ENCODE results near the gene PGC. TPM values are rescaled to one million over a fixed set of nuclear protein-coding genes. Genes with fewer than 3 reads are reported as not detected.

PGC gene
- total RNA-seq, 3 donors from 2014 or later: 3.2 TPM; not detected in 2

- no peaks in the 10 kb centered on the region for H3K27me3 ChIP-seq
- H3K4me3 ChIP-seq: no peak overlapping the region
- no peaks in the 10 kb centered on the region for H3K36me3 ChIP-seq
- peaks cover 16 to 45% of the 10 kb centered on the region in 2 donors for H3K4me1 ChIP-seq
- H3K27ac ChIP-seq: peak overlapping the region; percentile 94
- H3K9me3 ChIP-seq: no peaks in the 10 kb centered on the region
- no peak for TF ChIP-seq CTCF (IDR thresholded peaks at IDR 0.05)
- no peak for TF ChIP-seq POLR2AphosphoS5 (IDR thresholded peaks at IDR 0.05)
- no peak for TF ChIP-seq POLR2A (IDR thresholded peaks at IDR 0.05)
- DNase-seq (ENCODE audit: low spot score in 2 of 2): no peak
- intact Hi-C loops (cut with DNase I; ENCODE audit: low total_unique reads): no loop called here
Measured at GRCh38 chr6:41711323-41712038, 35.7 kb downstream of the PGC start.

DNA sequence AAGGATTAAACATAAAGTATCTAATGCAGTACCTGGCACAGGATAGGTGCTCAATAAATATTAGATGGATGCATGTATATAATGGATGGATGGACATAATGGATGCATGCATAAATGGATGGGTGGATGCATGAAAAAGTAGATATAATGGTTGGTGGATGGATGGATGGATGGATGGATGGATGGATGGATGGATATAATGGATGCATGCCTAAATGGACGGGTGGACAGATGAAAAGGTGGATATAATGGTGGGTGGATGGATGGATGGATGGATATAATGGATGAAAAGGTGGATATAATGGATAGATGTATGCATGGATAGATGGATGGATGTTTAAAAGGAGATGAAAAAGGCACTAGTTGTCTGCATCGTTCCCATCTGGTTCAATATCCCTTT lies 37.8 kb downstream of the PGC start:
- Histone ChIP-seq H3K4me3 (no peak overlapping the region), H3K36me3 (no peaks in the 10 kb centered on the region), H3K4me1 (peaks cover 27 to 47% of the 10 kb centered on the region in 2 donors), H3K27ac (no peak overlapping the region), H3K9me3 (no peaks in the 10 kb centered on the region), H3K27me3 (no peaks in the 10 kb centered on the region)
- intact Hi-C loops (cut with DNase I; ENCODE audit: low total_unique reads): no loop called here
- DNase-seq (ENCODE audit: low spot score in 2 of 2): no peak
- TF ChIP-seq CTCF (IDR thresholded peaks at IDR 0.05) (no peak), POLR2A (IDR thresholded peaks at IDR 0.05) (no peak), POLR2AphosphoS5 (IDR thresholded peaks at IDR 0.05) (no peak)

DNA sequence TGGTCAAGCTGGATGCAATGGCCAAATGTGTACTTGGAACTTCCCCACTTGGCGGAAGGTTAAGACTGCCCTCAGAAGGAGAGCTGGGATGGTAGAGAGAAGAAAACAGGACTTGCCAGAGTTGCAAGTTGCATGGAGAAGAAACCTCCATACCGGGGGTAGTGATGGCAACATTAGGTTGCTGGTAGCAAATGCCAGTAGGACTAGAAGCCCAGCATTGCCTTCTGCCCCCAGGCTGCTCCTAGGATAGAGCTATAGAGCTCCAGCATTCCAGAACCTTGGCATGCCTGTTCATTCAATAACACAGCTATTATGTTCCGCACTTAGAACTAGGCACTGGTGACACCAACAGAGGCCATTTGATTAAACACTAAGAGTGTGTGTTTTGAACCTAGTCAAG lies 38.3 kb downstream of the PGC start:
- Histone ChIP-seq H3K4me1 (peaks cover 27 to 43% of the 10 kb centered on the region in 2 donors), H3K36me3 (no peaks in the 10 kb centered on the region), H3K27ac (no peak overlapping the region), H3K9me3 (no peaks in the 10 kb centered on the region), H3K4me3 (no peak overlapping the region), H3K27me3 (no peaks in the 10 kb centered on the region)
- TF ChIP-seq CTCF (IDR thresholded peaks at IDR 0.05): no peak
- TF ChIP-seq POLR2A (IDR thresholded peaks at IDR 0.05): no peak
- TF ChIP-seq POLR2AphosphoS5 (IDR thresholded peaks at IDR 0.05): no peak
- no peak for DNase-seq (ENCODE audit: low spot score in 2 of 2)
- intact Hi-C loops (cut with DNase I; ENCODE audit: low total_unique reads): no loop called here

DNA sequence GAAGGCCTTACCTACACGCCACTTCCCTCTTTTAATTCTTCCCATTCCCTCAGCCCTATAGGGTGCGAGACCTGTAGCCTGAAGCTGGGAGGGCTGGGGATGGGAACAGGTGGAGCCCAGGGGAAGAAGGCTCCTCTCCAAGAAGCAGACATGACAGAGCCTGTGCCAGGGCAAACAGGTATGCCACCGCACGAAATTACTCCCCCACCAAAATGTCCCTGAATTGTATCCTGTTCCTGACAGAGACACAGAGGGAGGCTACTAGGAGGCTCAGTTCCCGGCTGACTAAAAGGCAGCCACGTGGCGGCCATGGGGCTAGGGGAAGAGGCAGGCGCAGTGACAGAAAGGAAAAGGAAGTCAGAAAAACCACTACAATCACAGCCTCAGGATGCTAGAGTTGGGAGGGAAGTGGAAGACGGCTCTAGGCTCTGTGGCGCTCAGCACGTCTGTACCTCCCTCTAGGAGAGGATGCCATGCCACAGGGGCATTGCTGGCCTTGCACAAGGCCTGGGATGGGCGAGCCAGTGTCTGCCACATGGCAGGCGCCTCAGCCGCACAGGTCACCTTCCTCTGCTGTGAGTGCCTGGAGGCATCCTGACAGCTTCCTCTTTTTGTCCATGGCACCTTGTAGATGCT lies 39.5 kb downstream of the PGC start:
- H3K4me3 ChIP-seq: no peak overlapping the region
- no peak for TF ChIP-seq CTCF (IDR thresholded peaks at IDR 0.05)
- no peak for TF ChIP-seq POLR2AphosphoS5 (IDR thresholded peaks at IDR 0.05)
- no peak for TF ChIP-seq POLR2A (IDR thresholded peaks at IDR 0.05)
- no peaks in the 10 kb centered on the region for H3K27me3 ChIP-seq
- H3K9me3 ChIP-seq: no peaks in the 10 kb centered on the region
- DNase-seq (ENCODE audit: low spot score in 2 of 2): peak in 1 of 2 donors; percentile 46
- H3K36me3 ChIP-seq: no peaks in the 10 kb centered on the region
- peak overlapping the region; percentile 84 to 88 for H3K27ac ChIP-seq
- intact Hi-C loops (cut with DNase I; ENCODE audit: low total_unique reads): no loop called here
- H3K4me1 ChIP-seq: peaks cover 27 to 32% of the 10 kb centered on the region in 2 donors

DNA sequence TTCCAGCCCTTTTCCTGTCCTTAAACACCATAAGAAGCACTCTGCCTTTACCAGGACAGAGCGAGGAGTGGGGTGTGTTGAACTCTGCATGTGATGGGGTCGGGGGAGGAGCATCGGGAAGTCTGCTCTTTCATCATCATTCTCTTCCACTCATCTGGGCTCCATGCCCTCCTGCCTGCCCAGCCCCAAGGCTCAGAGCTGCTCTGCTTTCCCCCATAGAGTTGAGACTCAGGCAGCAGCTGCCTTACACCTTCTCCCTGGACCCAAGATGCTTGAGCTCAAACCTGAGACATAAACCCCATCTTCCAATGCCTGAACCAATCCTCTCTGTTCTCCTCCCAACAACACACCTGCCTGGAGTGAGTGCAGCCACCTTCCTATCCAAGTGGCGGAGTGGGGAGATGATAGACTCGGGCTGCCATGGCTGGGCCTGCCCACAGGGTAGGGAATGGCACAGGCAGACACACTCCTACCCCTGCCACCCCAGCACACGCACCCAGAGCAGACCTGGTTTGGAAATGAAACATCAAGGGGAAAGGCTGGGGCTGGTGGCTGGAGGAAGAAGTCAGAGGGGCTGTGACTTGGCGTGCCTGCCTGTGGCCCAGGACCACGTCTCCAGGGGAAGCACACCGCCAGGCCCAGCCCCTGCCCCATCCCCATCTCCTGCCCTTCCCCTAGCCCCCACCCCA lies 40.2 kb downstream of the PGC start:
- no peak for DNase-seq (ENCODE audit: low spot score in 2 of 2)
- Histone ChIP-seq H3K27ac (peak overlapping the region; percentile 84 to 88), H3K9me3 (no peaks in the 10 kb centered on the region), H3K4me1 (peaks cover 27 to 28% of the 10 kb centered on the region in 2 donors), H3K36me3 (no peaks in the 10 kb centered on the region), H3K4me3 (no peak overlapping the region), H3K27me3 (no peaks in the 10 kb centered on the region)
- no peak for TF ChIP-seq POLR2A (IDR thresholded peaks at IDR 0.05)
- no peak for TF ChIP-seq POLR2AphosphoS5 (IDR thresholded peaks at IDR 0.05)
- no peak for TF ChIP-seq CTCF (IDR thresholded peaks at IDR 0.05)
- intact Hi-C loops (cut with DNase I; ENCODE audit: low total_unique reads): no loop called here
